Activated naive CD4-positive, alpha-beta T cell treated with anti-CD3 and anti-CD28 coated beads, Interleukin-2, amount 10 ng/mL, durations not matched to agents 7 days and 5 days (primary cell): Measurements from ENCODE around the gene SUCNR1.

Experiments used
- CTCF ChIA-PET: fragments of 350-600 bp; sonication (Branson Sonifier 250); formaldehyde crosslinking; loops from one replicate; lab custom pipeline; 2021; ENCODE audit warnings: antibody characterized with exemption; lab: Charles Lee
- DNase-seq: peaks from one replicate; pipeline ENCODE4 v3.0.0-alpha.2; 2020
- H3K27ac Mint-ChIP-seq: one replicate; pipeline ENCODE4 v1.8.0; 2021; ENCODE audit warnings: mild to moderate bottlenecking, moderate library complexity, mixed read lengths
- H3K27me3 Mint-ChIP-seq: one replicate; pipeline ENCODE4 v1.8.0; 2021; ENCODE audit warnings: mild to moderate bottlenecking, mixed read lengths
- H3K36me3 Mint-ChIP-seq: one replicate; pipeline ENCODE4 v1.8.0; 2021; ENCODE audit warnings: mixed read lengths
- H3K4me1 Mint-ChIP-seq: one replicate; pipeline ENCODE4 v1.8.0; 2021; ENCODE audit warnings: mixed read lengths
- H3K4me3 Mint-ChIP-seq: one replicate; pipeline ENCODE4 v1.8.0; 2021; ENCODE audit warnings: mild to moderate bottlenecking, moderate library complexity, mixed read lengths
- H3K9me3 Mint-ChIP-seq: one replicate; pipeline ENCODE4 v1.8.0; 2021; ENCODE audit warnings: mixed read lengths

The SUCNR1 gene

DNA sequence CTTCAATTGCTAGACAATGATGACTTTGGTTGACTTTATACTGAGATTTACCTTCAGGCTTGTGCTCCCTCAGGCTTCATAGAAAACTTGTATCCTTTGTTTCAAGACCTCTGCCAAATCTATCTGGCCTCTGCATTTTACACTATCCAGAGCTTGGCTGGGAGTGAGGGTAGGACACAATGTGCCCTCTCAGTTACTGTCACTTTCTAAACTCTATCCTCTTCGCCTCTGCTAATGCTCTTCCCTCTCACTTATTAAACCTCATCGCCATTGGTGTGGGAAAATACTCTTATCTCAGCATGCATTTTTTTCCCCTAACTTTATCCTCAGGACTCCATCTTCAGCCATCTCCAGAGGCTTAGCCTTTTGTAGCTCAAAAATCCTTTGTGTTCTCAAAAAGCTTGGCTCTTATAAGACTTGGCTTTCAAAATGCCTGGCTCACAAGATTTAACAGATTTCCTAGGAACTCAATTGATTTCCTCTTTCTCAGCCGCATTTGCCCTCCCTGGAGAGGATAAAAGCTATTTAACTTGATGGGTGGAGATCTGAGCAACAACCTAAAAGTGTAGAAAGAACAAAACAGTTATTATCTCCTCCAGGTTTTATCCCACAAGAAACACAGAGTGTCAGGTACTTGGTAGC, 28.3 kb downstream of the SUCNR1 start:
- Mint-ChIP-seq H3K4me1 (peaks cover 17% of the 10 kb centered on the region), H3K9me3 (no peaks in the 10 kb centered on the region), H3K4me3 (no peak overlapping the region), H3K36me3 (no peaks in the 10 kb centered on the region), H3K27ac (no peak overlapping the region), H3K27me3 (peaks cover 5% of the 10 kb centered on the region)
- CTCF ChIA-PET = interaction anchor here (1.1 kb wide), 1 partner anchor 63 kb away, joined by 3 read pairs; no protein-coding TSS in a partner anchor
- no peak for DNase-seq

DNA sequence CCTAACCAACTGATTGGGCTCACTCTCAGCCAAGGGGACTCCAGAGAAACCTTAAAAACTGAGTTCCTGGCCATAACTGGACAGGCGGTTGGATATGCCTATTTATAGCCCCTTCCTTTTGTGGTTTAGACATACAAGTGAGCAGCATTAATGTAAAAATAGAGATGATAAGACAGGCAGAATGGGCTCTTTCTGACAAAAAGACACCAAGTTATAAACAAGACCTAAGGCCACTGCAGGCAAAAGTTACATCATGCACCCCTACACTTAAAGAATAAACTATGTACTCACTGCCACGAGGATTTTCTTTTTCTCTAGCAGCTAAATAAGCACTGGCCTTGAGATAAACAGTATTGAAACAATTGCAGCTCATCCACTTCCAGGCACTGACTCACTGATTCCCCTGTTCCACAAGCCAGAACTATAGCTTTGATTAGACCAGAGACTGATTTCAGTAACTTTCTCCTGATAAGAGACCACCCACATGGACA, 30.1 kb downstream of the SUCNR1 start:
- DNase-seq = no peak
- Mint-ChIP-seq H3K4me3 (no peak overlapping the region), H3K27ac (no peak overlapping the region), H3K36me3 (no peaks in the 10 kb centered on the region), H3K9me3 (no peaks in the 10 kb centered on the region), H3K4me1 (peaks cover 17% of the 10 kb centered on the region), H3K27me3 (peaks cover 10% of the 10 kb centered on the region)
- CTCF ChIA-PET = no interaction called here

DNA sequence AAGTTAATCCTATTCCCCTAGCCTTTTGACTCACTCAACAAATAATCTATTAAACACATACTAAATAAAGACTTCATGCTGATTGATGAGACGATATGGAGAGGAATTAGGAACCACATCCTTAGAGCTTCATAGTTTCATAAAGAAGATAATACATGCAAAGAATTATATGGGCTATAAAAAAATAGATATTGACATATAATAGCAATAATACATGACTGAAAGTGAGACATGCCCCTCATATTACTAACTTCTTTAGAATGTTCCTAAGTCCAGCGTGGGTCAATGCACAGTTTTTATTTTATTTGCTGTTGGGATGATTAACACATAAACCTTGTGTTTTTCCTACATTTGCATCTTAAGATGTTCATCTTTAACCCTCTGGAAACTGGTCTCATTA, 32.2 kb downstream of the SUCNR1 start:
- H3K27me3 Mint-ChIP-seq = peaks cover 10% of the 10 kb centered on the region
- no peak for DNase-seq
- H3K9me3 Mint-ChIP-seq = no peaks in the 10 kb centered on the region
- H3K36me3 Mint-ChIP-seq = no peaks in the 10 kb centered on the region
- H3K4me3 Mint-ChIP-seq = no peak overlapping the region
- H3K4me1 Mint-ChIP-seq = peaks cover 9% of the 10 kb centered on the region
- CTCF ChIA-PET = no interaction called here
- no peak overlapping the region for H3K27ac Mint-ChIP-seq

DNA sequence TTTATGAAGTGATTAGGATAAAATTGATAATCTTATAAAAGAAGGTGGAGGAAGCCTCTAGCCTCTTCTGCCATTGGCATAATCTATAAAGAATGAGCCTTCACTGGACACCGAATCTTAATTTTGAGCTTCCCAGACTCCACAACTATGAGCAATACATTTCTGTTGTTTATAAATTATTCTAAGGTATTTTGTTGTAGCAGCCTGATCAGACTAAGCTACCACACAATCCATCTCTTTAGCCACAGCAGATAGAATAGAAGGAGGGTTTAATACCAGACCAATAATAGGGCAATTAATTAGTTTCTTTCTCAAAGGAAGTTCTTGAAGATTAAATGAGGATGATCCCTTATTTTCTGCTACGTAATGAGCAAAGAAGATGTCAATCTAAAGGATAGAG, 33.3 kb downstream of the SUCNR1 start:
- CTCF ChIA-PET = no interaction called here
- H3K27ac Mint-ChIP-seq = no peak overlapping the region
- H3K4me3 Mint-ChIP-seq = no peak overlapping the region
- H3K9me3 Mint-ChIP-seq = no peaks in the 10 kb centered on the region
- DNase-seq = no peak
- no peaks in the 10 kb centered on the region for H3K4me1 Mint-ChIP-seq
- H3K27me3 Mint-ChIP-seq = peaks cover 10% of the 10 kb centered on the region
- no peaks in the 10 kb centered on the region for H3K36me3 Mint-ChIP-seq

DNA sequence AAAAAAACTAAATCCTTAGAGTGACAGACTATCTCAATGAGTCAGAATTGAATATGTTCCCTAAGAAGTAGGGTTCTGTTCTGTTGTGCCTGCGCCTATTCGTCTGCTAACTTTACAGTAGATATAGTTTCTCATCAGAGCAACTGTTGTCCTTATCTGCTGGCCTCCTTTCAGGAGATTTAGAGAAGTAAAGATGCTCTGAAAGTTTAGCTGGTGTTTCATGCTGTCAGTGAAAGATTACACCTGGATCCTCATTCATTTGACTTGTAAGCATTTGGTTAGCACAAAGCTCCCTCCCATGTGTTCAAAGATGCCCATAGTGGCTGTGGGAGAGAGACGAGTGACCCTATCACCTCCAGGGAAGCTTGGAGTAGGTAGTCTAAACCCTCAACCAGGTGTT, 35.0 kb downstream of the SUCNR1 start:
- Mint-ChIP-seq H3K4me1 (no peaks in the 10 kb centered on the region), H3K27me3 (peaks cover 10% of the 10 kb centered on the region), H3K9me3 (no peaks in the 10 kb centered on the region), H3K4me3 (no peak overlapping the region), H3K36me3 (no peaks in the 10 kb centered on the region), H3K27ac (no peak overlapping the region)
- CTCF ChIA-PET = interaction anchor here (0.6 kb wide), 1 partner anchor 9 kb away, joined by 3 read pairs; no protein-coding TSS in a partner anchor
- no peak for DNase-seq

DNA sequence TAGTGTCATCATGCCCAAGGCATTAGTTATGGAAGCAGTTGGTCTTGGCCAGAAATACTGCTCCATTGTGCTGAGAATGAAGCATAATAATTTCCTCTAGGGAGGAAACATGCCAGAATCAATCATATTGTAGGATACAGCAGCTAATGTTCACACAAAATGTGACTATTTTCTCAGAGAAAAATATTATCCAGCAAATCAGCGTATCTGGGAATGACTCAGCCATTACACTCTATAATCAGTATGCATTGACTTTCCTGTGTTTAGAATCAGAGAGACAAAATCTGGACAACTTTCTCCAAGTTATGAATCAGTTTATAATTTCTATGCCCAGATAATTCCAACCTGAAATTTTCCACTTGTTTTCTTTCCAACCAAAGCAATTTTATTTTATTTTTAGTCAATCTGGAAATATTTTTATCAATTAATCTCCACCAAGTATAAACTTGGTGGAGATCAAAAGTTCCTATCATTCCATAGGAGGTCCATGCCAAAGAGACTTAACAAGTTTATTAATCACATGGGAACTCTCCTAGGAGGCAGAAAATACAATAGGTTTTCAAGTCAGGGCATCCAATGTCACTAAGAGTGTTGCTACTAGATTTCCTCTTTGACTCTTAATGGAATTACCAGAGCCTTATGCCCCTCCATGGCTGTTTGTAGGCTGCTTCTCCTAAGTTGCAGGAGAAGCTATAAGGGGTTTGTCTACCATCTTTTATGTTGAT, 36.4 kb downstream of the SUCNR1 start:
- Mint-ChIP-seq H3K4me3 (no peak overlapping the region), H3K4me1 (no peaks in the 10 kb centered on the region), H3K27me3 (peaks cover 6% of the 10 kb centered on the region), H3K36me3 (no peaks in the 10 kb centered on the region), H3K9me3 (no peaks in the 10 kb centered on the region), H3K27ac (no peak overlapping the region)
- CTCF ChIA-PET = no interaction called here
- DNase-seq = no peak

DNA sequence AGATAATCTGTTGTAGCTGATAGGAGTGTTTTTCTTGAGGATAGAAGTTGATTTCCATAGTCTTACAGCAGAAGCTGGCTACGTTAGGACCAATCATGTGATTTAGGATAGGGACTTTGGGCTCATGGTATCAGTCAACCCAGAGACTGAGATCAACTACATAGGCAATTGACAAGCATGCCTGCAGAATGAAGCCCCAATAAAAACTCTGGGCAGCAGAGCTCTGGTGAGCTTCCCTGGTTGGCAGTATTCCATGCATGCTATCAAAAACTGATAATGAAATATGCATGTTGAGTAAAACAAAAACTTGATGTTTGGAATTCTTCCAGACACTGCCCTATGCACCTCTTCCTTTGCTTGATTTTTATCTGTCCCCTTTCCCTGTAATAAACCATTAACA, 38.0 kb downstream of the SUCNR1 start:
- H3K4me3 Mint-ChIP-seq = no peak overlapping the region
- CTCF ChIA-PET = no interaction called here
- peaks cover 5% of the 10 kb centered on the region for H3K27me3 Mint-ChIP-seq
- no peaks in the 10 kb centered on the region for H3K9me3 Mint-ChIP-seq
- no peaks in the 10 kb centered on the region for H3K36me3 Mint-ChIP-seq
- no peak overlapping the region for H3K27ac Mint-ChIP-seq
- H3K4me1 Mint-ChIP-seq = no peaks in the 10 kb centered on the region
- DNase-seq = no peak

DNA sequence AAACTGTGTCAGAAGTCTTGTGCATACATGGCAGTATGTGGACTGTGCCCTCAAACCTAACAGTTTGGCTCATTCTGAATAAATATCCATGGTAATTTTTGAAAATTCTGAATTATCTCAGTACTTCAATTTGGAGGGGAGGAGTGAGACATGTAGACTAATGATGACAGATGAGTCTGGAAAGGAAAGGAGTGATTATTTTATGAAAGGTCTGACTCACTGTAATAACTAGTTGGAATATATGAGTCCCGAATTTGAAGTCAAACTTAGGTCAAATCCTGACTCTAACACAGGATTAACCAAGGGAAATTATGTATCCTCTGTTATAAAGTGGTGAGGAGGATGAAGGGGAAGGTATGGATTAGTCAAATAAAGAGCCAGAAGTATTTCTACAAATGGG, 38.6 kb downstream of the SUCNR1 start:
- no peak overlapping the region for H3K27ac Mint-ChIP-seq
- no peak overlapping the region for H3K4me3 Mint-ChIP-seq
- no peaks in the 10 kb centered on the region for H3K4me1 Mint-ChIP-seq
- CTCF ChIA-PET = no interaction called here
- peaks cover 9% of the 10 kb centered on the region for H3K27me3 Mint-ChIP-seq
- no peak for DNase-seq
- H3K9me3 Mint-ChIP-seq = no peaks in the 10 kb centered on the region
- H3K36me3 Mint-ChIP-seq = no peaks in the 10 kb centered on the region

DNA sequence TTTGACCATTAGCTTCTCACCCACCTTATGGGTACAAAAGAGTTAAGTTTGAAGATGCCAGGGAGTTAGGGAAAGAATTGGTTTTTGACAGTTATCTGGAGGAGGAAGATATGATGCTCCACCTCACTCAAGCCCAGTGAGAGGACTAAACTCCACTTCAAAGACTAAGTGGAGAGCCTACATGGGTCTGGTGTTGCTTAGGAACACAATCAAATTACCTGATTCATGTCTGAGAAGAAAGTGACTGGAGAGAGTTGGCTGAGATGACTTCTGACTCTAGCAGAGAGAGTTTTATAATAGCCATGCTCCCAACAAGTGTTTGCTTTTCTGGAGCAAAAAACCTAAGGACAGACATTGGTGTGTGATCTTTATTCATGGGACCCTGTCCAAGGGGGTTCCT, 43.3 kb downstream of the SUCNR1 start:
- Mint-ChIP-seq H3K4me3 (no peak overlapping the region), H3K27ac (no peak overlapping the region), H3K4me1 (no peaks in the 10 kb centered on the region), H3K36me3 (no peaks in the 10 kb centered on the region), H3K9me3 (no peaks in the 10 kb centered on the region), H3K27me3 (peaks cover 5% of the 10 kb centered on the region)
- CTCF ChIA-PET = interaction anchor here (0.6 to 0.9 kb wide), 2 partner anchors 8 to 628 kb away, joined by 3 read pairs; no protein-coding TSS in a partner anchor
- DNase-seq = no peak

DNA sequence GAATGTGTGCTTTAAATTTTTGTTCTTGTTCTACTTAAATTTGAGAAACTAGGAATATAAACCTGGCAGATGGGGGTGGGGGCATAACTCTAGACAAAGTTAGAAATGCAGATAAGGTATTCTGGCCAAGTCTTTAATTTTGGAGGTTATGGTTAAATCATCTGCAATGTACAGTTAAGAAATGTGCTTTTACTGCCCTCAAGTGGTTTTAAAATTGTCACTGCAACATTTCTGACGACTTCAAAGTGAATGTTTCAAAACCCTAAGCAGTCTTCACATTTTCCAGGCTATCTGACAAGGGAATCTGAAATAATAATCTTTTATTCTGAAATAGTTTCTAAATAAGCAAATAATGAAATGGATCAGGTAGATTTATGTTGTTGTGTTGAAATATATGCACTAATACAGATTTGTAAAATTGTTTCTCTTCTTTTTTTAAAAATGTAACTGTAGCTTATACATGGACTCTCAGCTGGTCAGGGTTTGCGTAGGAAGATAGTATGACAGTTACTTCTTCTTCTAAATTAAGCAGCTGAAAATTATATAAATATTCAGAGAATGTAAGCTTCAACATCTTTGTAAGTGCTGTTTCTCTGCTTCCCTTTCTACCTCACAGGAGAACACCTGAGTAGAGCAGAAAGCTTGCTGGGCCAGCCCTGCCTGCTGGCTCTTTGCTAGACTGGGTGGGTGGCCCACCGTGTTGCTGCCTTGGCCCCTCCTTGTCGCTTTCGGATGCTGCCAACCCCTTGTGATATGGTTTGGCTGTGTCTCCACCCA, 45.0 kb downstream of the SUCNR1 start:
- CTCF ChIA-PET = interaction anchor here (0.8 to 3.3 kb wide), 7 partner anchors 80 to 605 kb away, joined by 3 to 18 read pairs (median 5); no protein-coding TSS in a partner anchor

DNA sequence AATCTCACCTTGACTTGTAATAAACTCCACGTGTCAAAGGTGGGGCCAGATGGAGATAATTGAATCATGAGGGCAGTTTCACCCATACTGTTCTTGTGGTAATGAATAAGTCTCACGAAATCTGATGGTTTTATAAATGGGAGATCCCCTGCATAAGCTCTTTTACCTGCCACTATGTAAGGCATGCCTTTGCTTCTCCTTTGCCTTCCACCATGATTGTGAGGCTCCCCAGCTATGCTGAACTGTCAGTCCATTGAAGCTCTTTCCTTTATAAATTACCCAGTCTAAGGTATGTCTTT, 45.5 kb downstream of the SUCNR1 start:
- no peaks in the 10 kb centered on the region for H3K9me3 Mint-ChIP-seq
- no peak for DNase-seq
- H3K4me3 Mint-ChIP-seq = no peak overlapping the region
- no peak overlapping the region for H3K27ac Mint-ChIP-seq
- H3K4me1 Mint-ChIP-seq = no peaks in the 10 kb centered on the region
- peaks cover 5% of the 10 kb centered on the region for H3K27me3 Mint-ChIP-seq
- CTCF ChIA-PET = interaction anchor here (0.8 to 3.3 kb wide), 7 partner anchors 81 to 605 kb away, joined by 3 to 18 read pairs (median 5); no protein-coding TSS in a partner anchor
- no peaks in the 10 kb centered on the region for H3K36me3 Mint-ChIP-seq

More for the DNA sequence above, 45.0 kb downstream of the SUCNR1 start:
- Mint-ChIP-seq H3K27ac (no peak overlapping the region), H3K9me3 (no peaks in the 10 kb centered on the region), H3K36me3 (no peaks in the 10 kb centered on the region), H3K4me1 (no peaks in the 10 kb centered on the region), H3K4me3 (no peak overlapping the region), H3K27me3 (peaks cover 5% of the 10 kb centered on the region)
- DNase-seq = no peak

DNA sequence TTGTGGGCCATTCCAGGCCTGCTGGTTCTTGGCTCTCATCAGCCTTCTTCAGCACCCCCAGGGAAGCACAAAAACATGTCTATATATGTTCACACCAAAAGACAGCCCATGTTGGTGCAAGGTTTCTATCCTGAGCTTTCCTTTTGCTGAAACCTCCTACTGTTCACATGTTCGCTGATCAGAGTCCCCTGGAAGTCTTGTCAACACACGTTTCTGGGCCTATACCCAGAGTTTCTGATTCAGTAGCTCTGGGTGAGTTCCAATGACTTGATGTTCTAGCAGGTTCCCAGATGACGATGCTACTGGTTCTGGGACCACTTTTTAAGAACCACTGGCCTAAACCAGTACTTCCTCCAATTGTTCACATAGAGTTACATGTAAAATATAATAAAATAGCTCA, 46.0 kb downstream of the SUCNR1 start:
- Mint-ChIP-seq H3K36me3 (no peaks in the 10 kb centered on the region), H3K27ac (no peak overlapping the region), H3K9me3 (no peaks in the 10 kb centered on the region), H3K4me1 (no peaks in the 10 kb centered on the region), H3K4me3 (no peak overlapping the region), H3K27me3 (peaks cover 5% of the 10 kb centered on the region)
- CTCF ChIA-PET = interaction anchor here (0.9 to 3.3 kb wide), 4 partner anchors 81 to 480 kb away, joined by 3 to 18 read pairs (median 8); no protein-coding TSS in a partner anchor
- no peak for DNase-seq

DNA sequence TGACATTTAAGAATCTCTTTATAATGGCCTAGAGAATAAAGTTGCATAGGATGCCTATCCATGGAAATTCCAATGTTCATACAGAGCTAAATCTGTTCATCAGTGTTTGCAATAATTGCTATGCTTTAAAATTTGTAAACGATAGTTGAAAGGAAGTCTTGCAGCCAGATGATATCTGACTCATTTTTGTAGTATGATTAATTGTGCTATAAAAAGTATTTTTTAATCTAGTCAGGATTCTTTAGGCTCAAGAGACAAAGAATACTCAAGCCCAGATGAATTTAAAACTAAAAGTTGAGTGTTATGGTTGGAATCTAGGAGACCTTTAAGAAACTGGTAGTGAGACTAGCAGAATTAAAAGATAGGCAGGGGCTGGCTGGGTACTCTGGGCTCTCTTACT, 50.5 kb downstream of the SUCNR1 start:
- H3K27ac Mint-ChIP-seq = no peak overlapping the region
- H3K9me3 Mint-ChIP-seq = no peaks in the 10 kb centered on the region
- CTCF ChIA-PET = no interaction called here
- H3K4me1 Mint-ChIP-seq = no peaks in the 10 kb centered on the region
- no peak for DNase-seq
- H3K27me3 Mint-ChIP-seq = peaks cover 4% of the 10 kb centered on the region
- H3K4me3 Mint-ChIP-seq = no peak overlapping the region
- no peaks in the 10 kb centered on the region for H3K36me3 Mint-ChIP-seq

DNA sequence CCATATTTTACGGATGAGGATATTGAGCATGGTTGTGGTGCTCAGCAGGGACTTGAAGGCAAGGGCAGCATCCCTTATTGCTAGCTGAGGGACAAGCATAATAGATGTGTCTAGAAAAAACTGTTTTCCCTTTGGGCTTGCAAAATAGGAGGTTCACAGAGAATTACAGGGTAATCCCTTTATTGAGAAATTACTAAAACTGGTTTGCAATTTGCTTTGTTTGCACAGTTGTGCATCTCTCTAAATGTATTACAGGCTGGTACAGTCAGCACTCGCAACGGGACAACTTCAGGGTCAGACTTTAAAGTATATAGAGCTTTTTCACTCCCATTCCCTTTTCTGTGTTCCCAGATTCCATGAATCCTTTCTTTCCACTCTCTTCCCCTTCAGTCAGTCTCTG, 51.3 kb downstream of the SUCNR1 start:
- DNase-seq = no peak
- CTCF ChIA-PET = no interaction called here
- H3K27ac Mint-ChIP-seq = no peak overlapping the region

More for the DNA sequence above, 51.3 kb downstream of the SUCNR1 start:
- Mint-ChIP-seq H3K4me1 (no peaks in the 10 kb centered on the region), H3K9me3 (no peaks in the 10 kb centered on the region), H3K4me3 (no peak overlapping the region), H3K27me3 (peaks cover 4% of the 10 kb centered on the region), H3K36me3 (no peaks in the 10 kb centered on the region)
